Natural killer cell (primary cell): ENCODE results near the gene EBP. TPM values are rescaled to one million over a fixed set of nuclear protein-coding genes. Genes with fewer than 3 reads are reported as not detected.

Experiments used
- ATAC-seq, 3 donors: fragments of 150-1000 bp in 2 of 3; fragments of 200-7000 bp in 1 of 3; cut with Tn5 transposase; 1 replicate in 1 of 3; 2 replicates in 2 of 3; pipeline ENCODE4 v1.10.0; 2021; ENCODE audit warnings: mild to moderate bottlenecking in 2 of 3, moderate library complexity in 2 of 3
- DNase-seq, 2 donors: peaks; one replicate each; pipeline versions ENCODE4 v3.0.0 to v3.0.0-alpha.2; 2013 to 2021; ENCODE audit warnings: mixed read lengths in 1 of 2
- H3K27ac ChIP-seq: one replicate; pipeline ENCODE4 v1.5.1; 2013; ENCODE audit warnings: mild to moderate bottlenecking, low read length
- H3K27me3 ChIP-seq: one replicate; pipeline ENCODE4 v1.6.1; 2013; ENCODE audit warnings: low read length; ENCODE audit not compliant: control insufficient read depth, insufficient read depth
- H3K36me3 ChIP-seq: one replicate; pipeline ENCODE4 v1.6.1; 2013; ENCODE audit warnings: low read length; ENCODE audit not compliant: control insufficient read depth, insufficient read depth
- H3K4me1 ChIP-seq: one replicate; pipeline ENCODE4 v1.6.1; 2013; ENCODE audit warnings: low read length; ENCODE audit not compliant: control insufficient read depth, insufficient read depth
- H3K4me3 ChIP-seq: one replicate; pipeline ENCODE4 v1.5.1; 2013; ENCODE audit warnings: low read length
- H3K9me3 ChIP-seq: one replicate; pipeline ENCODE4 v1.6.1; 2013; ENCODE audit warnings: low read length; ENCODE audit not compliant: control insufficient read depth, insufficient read depth
- H3K27ac Mint-ChIP-seq, 2 donors: one replicate each; pipeline ENCODE4 v1.8.0; 2022; ENCODE audit warnings: mild to moderate bottlenecking in 2 of 2, mixed read lengths in 2 of 2, moderate library complexity in 1 of 2
- H3K27me3 Mint-ChIP-seq, 2 donors: one replicate each; pipeline ENCODE4 v1.8.0; 2022; ENCODE audit warnings: low read depth in 2 of 2, mixed read lengths in 2 of 2
- H3K36me3 Mint-ChIP-seq: one replicate; pipeline ENCODE4 v1.8.0; 2022; ENCODE audit warnings: mixed read lengths
- H3K4me1 Mint-ChIP-seq, 2 donors: one replicate each; pipeline ENCODE4 v1.8.0; 2022; ENCODE audit warnings: mixed read lengths in 2 of 2
- H3K4me3 Mint-ChIP-seq: one replicate; pipeline ENCODE4 v1.8.0; 2022; ENCODE audit warnings: mild to moderate bottlenecking, moderate library complexity, mixed read lengths
- H3K9me3 Mint-ChIP-seq, 2 donors: one replicate each; pipeline ENCODE4 v1.8.0; 2022; ENCODE audit warnings: mixed read lengths in 2 of 2
- WGBS: methylation state at CpG from one replicate; pipeline ENCODE4 v1.1.7; 2013; ENCODE audit warnings: missing lambda C conversion rate; ENCODE audit not compliant: insufficient coverage; 5-methylcytosine and 5-hydroxymethylcytosine counted together
- intact Hi-C: fragments of 100-400 bp; cut with micrococcal nuclease; formaldehyde crosslinking; loops from one replicate; pipeline ENCODE4 v1.14.2; 2022
- total RNA-seq, 4 donors: library from RNA; stranded (reverse); fragments of 120-200 nt in 1 of 4; gene quantifications; one replicate each; pipeline versions ENCODE4 v1.2.3 to v1.2.4, GENCODE V29; 2013 to 2022
- TF ChIP-seq, protein P1 (sequence below): fragments of 200-600 bp; IDR thresholded peaks from one replicate; pipeline ENCODE4 v1.8.0; 2022; ENCODE audit warnings: antibody characterized with exemption

EBP gene
- 100 to 1,000 TPM in 1 of 3 donors, 10 to 100 TPM in 2; 91.6 to 115 (median 97.6) TPM for total RNA-seq
- total RNA-seq (2013), result 60.1 TPM

DNA sequence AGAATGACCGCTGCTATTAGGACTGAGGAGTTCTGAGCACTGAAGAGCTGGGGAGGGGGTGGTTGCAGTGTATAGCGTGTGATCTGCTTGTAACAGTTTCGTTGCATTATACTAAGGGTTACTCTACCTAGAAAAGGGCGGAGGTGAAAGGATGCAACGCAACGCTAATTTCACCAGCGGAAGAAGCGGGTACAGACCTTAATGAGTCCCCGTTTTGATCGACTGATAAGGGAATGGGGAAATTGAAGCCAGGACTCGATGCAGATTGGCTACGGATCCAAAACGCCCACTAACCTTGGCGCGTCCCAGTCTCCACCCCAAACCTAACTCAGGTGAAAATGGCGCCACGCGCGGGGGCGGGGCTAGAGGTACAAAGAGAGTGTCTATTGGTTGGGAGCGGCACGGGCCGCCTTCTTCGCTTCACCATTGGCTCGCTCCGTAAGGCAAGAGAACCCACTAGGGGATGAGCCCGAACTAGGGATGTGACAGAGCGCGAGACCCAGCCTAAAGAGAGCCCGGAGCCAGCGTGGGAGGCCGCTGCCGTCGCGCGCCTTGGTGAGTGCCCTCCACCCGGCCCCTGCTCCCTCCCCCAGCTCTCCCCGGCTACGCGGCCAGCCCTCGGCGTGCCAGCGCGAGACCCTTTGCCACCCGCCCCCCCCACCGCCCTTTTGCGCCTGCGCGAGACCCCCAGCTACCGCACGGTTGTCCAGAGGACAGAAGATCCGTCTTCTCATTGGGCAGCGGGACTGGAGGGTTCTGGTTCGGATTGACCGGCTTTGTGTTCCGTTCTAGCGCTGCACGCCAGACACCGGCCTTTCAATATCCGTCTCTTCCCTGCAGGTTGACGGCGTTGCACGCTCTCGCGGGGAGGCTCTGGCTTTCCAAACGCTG lies at the start of gene EBP:
Gene EBP, plus strand, starts transcription at position 456 of the 891 bp plus-strand sequence. CDS start 1,964 bp downstream, outside the sequence.
- WGBS, result under 1% methylated on average over 60 of the region's 66 CpGs
- no peaks in the 10 kb centered on the region for H3K36me3 Mint-ChIP-seq
- peak; percentile 86 to 96 for DNase-seq
- peak within 1 kb of the TSS; percentile 66 for H3K4me3 ChIP-seq
- H3K27ac Mint-ChIP-seq, result peak within 1 kb of the TSS; percentile 86 to 92
- H3K4me3 Mint-ChIP-seq, result peak within 1 kb of the TSS; percentile 88
- intact Hi-C loops, result loop anchor here (5.0 kb wide), 1 partner anchor 44 kb away; the partner anchor contains the start of gene FTSJ1
- peaks cover 28% of the 10 kb centered on the region for H3K4me1 ChIP-seq
- TF ChIP-seq, protein P1, sequence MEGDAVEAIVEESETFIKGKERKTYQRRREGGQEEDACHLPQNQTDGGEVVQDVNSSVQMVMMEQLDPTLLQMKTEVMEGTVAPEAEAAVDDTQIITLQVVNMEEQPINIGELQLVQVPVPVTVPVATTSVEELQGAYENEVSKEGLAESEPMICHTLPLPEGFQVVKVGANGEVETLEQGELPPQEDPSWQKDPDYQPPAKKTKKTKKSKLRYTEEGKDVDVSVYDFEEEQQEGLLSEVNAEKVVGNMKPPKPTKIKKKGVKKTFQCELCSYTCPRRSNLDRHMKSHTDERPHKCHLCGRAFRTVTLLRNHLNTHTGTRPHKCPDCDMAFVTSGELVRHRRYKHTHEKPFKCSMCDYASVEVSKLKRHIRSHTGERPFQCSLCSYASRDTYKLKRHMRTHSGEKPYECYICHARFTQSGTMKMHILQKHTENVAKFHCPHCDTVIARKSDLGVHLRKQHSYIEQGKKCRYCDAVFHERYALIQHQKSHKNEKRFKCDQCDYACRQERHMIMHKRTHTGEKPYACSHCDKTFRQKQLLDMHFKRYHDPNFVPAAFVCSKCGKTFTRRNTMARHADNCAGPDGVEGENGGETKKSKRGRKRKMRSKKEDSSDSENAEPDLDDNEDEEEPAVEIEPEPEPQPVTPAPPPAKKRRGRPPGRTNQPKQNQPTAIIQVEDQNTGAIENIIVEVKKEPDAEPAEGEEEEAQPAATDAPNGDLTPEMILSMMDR, result no peak
- peak within 1 kb of the TSS; percentile 90 for H3K27ac ChIP-seq
- H3K9me3 Mint-ChIP-seq, result no peaks in the 10 kb centered on the region
- no peaks in the 10 kb centered on the region for H3K27me3 ChIP-seq
- H3K36me3 ChIP-seq, result peaks cover 4% of the 10 kb centered on the region
- H3K9me3 ChIP-seq, result no peaks in the 10 kb centered on the region
- H3K27me3 Mint-ChIP-seq, result no peaks in the 10 kb centered on the region
- ATAC-seq, result peak; percentile 95 to 99 (median 95)
- H3K4me1 Mint-ChIP-seq, result peaks cover 14 to 22% of the 10 kb centered on the region in 2 donors

DNA sequence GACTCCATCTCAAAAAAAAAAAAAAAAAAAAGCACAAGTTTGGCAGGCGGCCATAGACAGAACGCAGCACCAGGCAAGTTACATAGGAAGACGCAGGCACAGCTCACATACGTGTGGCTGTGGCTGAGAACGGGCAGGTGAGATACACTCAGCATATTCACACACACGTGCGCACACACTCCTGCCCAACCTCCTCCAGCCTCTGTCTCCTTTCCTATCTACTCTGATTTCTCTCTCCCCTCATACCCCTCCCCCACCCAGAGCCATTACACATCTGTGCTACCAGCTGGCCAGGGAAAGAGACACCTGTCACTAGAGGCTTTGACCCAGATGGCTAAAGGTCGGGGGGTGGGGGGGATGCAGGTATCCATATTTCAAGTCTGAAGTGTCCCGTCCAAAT lies 49.4 kb upstream of the EBP start:
- no peak overlapping the region for H3K27ac Mint-ChIP-seq
- H3K4me3 ChIP-seq, result no peak overlapping the region
- no peaks in the 10 kb centered on the region for H3K36me3 Mint-ChIP-seq
- ATAC-seq, result no peak
- H3K4me1 Mint-ChIP-seq, result peaks cover 21 to 48% of the 10 kb centered on the region in 2 donors
- DNase-seq, result no peak
- TF ChIP-seq, protein P1, result no peak
- H3K27ac ChIP-seq, result no peak overlapping the region
- no peaks in the 10 kb centered on the region for H3K9me3 ChIP-seq
- H3K27me3 ChIP-seq, result no peaks in the 10 kb centered on the region
- 99% methylated on average over 7 of the region's 9 CpGs for WGBS
- intact Hi-C loops, result no loop called here
- H3K4me3 Mint-ChIP-seq, result no peak overlapping the region
- H3K27me3 Mint-ChIP-seq, result no peaks in the 10 kb centered on the region
- peaks cover 34% of the 10 kb centered on the region for H3K4me1 ChIP-seq
- no peaks in the 10 kb centered on the region for H3K9me3 Mint-ChIP-seq
- no peaks in the 10 kb centered on the region for H3K36me3 ChIP-seq

DNA sequence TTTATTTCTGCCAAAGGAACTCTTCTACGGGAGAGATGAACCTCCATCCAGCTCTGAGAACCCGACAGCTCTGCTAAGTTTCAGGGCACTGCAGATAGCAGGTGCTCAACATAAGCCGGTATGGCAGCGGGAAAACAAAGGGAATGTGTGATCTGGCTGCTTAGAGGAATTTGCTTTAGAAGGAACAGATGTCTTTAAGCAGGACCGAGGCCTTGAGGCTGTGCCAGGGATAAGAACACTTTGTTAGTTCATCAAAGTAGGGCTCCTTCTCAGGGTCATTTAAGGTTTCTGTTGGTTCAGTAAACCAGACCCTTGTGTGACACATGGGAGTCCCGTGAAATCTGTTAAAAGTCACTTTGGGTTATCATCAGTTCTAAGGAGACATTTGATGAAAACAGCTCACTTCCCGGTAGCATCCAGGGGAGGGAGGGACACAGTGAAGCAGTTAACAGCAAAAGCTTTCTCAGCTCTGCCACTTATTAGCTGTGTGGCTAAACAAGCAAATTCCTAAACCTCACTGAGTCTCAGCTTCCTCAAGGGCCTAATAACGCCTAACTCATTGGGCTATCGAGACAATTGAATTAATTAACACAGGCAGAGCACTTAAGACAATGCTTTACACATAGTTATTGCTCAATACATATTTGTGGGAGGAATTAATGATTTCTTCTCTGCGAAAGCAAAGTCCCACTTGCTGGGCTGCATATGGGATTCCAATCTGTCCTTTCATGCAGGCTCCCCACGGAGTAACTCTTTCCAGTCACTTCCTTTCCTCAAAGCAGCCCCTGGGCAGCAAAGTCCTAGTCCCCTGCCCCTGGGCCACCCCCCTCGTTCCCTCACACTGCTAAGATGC lies 48.5 kb upstream of the EBP start:
- Mint-ChIP-seq H3K36me3 (no peaks in the 10 kb centered on the region), H3K27ac (no peak overlapping the region), H3K4me3 (no peak overlapping the region), H3K9me3 (no peaks in the 10 kb centered on the region), H3K27me3 (no peaks in the 10 kb centered on the region), H3K4me1 (peaks cover 22 to 48% of the 10 kb centered on the region in 2 donors)
- Histone ChIP-seq H3K27me3 (no peaks in the 10 kb centered on the region), H3K27ac (no peak overlapping the region), H3K4me1 (peaks cover 34% of the 10 kb centered on the region), H3K9me3 (no peaks in the 10 kb centered on the region), H3K4me3 (no peak overlapping the region), H3K36me3 (no peaks in the 10 kb centered on the region)
- no peak for DNase-seq
- ATAC-seq, result no peak
- 95% methylated on average over 11 of the region's 12 CpGs for WGBS
- TF ChIP-seq, protein P1, result no peak
- intact Hi-C loops, result no loop called here
